SK-N-SH (cell line): ENCODE measurements around the gene CYP26C1.

Experiments
- CTCF ChIP-seq: fragments of 200-600 bp; sonication (generic); IDR thresholded peaks from 2 replicates; pipeline ENCODE4 v1.6.1; 2017; ENCODE audit warnings: antibody characterized with exemption, mild to moderate bottlenecking, moderate library complexity
- MAX ChIP-seq: IDR thresholded peaks from 2 replicates; pipeline ENCODE4 v1.4.0; 2012; ENCODE audit warnings: low read depth
- MXI1 ChIP-seq: IDR thresholded peaks from 2 replicates; pipeline ENCODE4 v1.6.1; 2012; ENCODE audit warnings: mild to moderate bottlenecking, low read depth, low read length, improper control_type of control experiment
- USF1 ChIP-seq: IDR thresholded peaks from 2 replicates; pipeline ENCODE4 v1.4.0; 2012; ENCODE audit warnings: low read depth, borderline replicate concordance

GRCh38 chr10:93030409-93030808, 30.2 kb upstream of the CYP26C1 start:
- TF ChIP-seq CTCF: no peak
- no peak for TF ChIP-seq MXI1
- TF ChIP-seq MAX: no peak
- TF ChIP-seq USF1: no peak
